Measurements from ENCODE around the gene FGD2. TPM values are rescaled to one million over a fixed set of nuclear protein-coding genes. Genes with fewer than 3 reads are reported as not detected.

The FGD2 gene
- total RNA-seq, 1 experiment from 2014 or later = 0.10 TPM

- no peaks in the 10 kb centered on the region for H3K9me3 ChIP-seq (ENCODE audit: control insufficient read depth in 1 of 2, insufficient read depth in 1 of 2, low read depth in 1 of 2, low read length in 2 of 2)
- H3K79me2 ChIP-seq (ENCODE audit: insufficient read depth, low read length) = no peaks in the 10 kb centered on the region
- no peak overlapping the region for H3K27ac ChIP-seq (ENCODE audit: low read depth, low read length)
- no peak overlapping the region for H3K4me3 ChIP-seq (replicated peaks in 1 of 2; ENCODE audit: low read depth in 1 of 2, low read length in 2 of 2)
- no peaks in the 10 kb centered on the region for H3K36me3 ChIP-seq (ENCODE audit: control insufficient read depth in 1 of 2, insufficient read depth in 2 of 2, low read length in 2 of 2)
- H2AFZ ChIP-seq (ENCODE audit: low read depth, low read length, poor library complexity, severe bottlenecking) = no peak overlapping the region
- RAD21 ChIA-PET (ENCODE audit: low non-redundant PET in 1 of 2, low total read pairs in 2 of 2, uncharacterized antibody in 2 of 2, unreplicated experiment in 2 of 2) = interaction anchor here in 1 of 2 experiments (1.5 kb wide), 1 partner anchor 123 kb away, joined by 3 read pairs; no protein-coding TSS in a partner anchor
- no peak for TF ChIP-seq CBX3 (IDR thresholded peaks at IDR 0.05; ENCODE audit: low read depth)
- TF ChIP-seq CEBPB (IDR thresholded peaks at IDR 0.05; ENCODE audit: low read depth) = no peak
- TF ChIP-seq YY1 (IDR thresholded peaks at IDR 0.05; ENCODE audit: extremely low read depth, insufficient replicate concordance, low read depth, low read length) = no peak
- no peak for TF ChIP-seq MAX (IDR thresholded peaks at IDR 0.05)
- TF ChIP-seq JUND (IDR thresholded peaks at IDR 0.05) = no peak
- no peak for TF ChIP-seq SP1 (IDR thresholded peaks at IDR 0.05; ENCODE audit: low read depth)
- CTCF ChIA-PET = interaction anchor here (0.7 to 3.0 kb wide), 4 partner anchors 31 to 161 kb away, joined by 3 to 52 read pairs (median 4); partner anchors contain the start of gene PIM1
- no peak overlapping the region for H3K4me2 ChIP-seq (ENCODE audit: low read length)
- no peaks in the 10 kb centered on the region for H3K9me2 ChIP-seq (ENCODE audit: insufficient read depth)
- H3K27me3 ChIP-seq (ENCODE audit: insufficient read depth, low read length) = no peaks in the 10 kb centered on the region
- H3K4me1 ChIP-seq (ENCODE audit: control insufficient read depth in 1 of 2, insufficient read depth in 2 of 2, low read length in 2 of 2) = peaks cover 0 to 24% of the 10 kb centered on the region in 2 experiments; a peak in 2 of 4 replicates
- no peaks in the 10 kb centered on the region for H4K20me1 ChIP-seq (ENCODE audit: insufficient read depth)
- H3K9ac ChIP-seq (ENCODE audit: low read length) = no peak overlapping the region
- no peak for DNase-seq (ENCODE audit: low read depth, low spot score)
- ATAC-seq = no peak
- POLR2A ChIA-PET = interaction anchor here (1.0 kb wide), 1 partner anchor 9 kb away, joined by 3 read pairs; no protein-coding TSS in a partner anchor
- no TSS peak for BruUV-seq (replicated peaks)
- intact Hi-C loops (cut with micrococcal nuclease) = no loop called here
These were observed 43.6 kb downstream of the FGD2 start for GRCh38 chr6:37048851-37049757.

- intact Hi-C loops (cut with micrococcal nuclease) = no loop called here
- CTCF ChIA-PET = interaction anchor here (1.1 to 3.0 kb wide), 3 partner anchors 123 to 161 kb away, joined by 4 to 52 read pairs (median 5); partner anchors contain the start of gene PIM1
- TF ChIP-seq CTCF (IDR thresholded peaks at IDR 0.05 in 2 of 3, conservative IDR thresholded peaks at IDR 0.05 in 1 of 3; ENCODE audit: borderline replicate concordance in 1 of 3, insufficient read depth in 1 of 3, low read depth in 2 of 3, low read length in 2 of 3) (no peak), EGR1 (IDR thresholded peaks at IDR 0.05; ENCODE audit: low read depth) (no peak), EZH2phosphoT487 (IDR thresholded peaks at IDR 0.05; ENCODE audit: borderline replicate concordance) (no peak), CEBPB (IDR thresholded peaks at IDR 0.05; ENCODE audit: low read depth) (no peak), SIN3A (IDR thresholded peaks at IDR 0.05; ENCODE audit: low read depth) (no peak), POLR2AphosphoS5 (IDR thresholded peaks at IDR 0.05; ENCODE audit: low read depth, low read length) (no peak), ZNF274 (IDR thresholded peaks at IDR 0.05; ENCODE audit: low read depth, low read length) (no peak), CBX3 (IDR thresholded peaks at IDR 0.05; ENCODE audit: low read depth) (no peak)
- TF ChIP-seq, protein P1, sequence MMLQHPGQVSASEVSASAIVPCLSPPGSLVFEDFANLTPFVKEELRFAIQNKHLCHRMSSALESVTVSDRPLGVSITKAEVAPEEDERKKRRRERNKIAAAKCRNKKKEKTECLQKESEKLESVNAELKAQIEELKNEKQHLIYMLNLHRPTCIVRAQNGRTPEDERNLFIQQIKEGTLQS (IDR thresholded peaks at IDR 0.05) = no peak
- TF ChIP-seq, protein P2, sequence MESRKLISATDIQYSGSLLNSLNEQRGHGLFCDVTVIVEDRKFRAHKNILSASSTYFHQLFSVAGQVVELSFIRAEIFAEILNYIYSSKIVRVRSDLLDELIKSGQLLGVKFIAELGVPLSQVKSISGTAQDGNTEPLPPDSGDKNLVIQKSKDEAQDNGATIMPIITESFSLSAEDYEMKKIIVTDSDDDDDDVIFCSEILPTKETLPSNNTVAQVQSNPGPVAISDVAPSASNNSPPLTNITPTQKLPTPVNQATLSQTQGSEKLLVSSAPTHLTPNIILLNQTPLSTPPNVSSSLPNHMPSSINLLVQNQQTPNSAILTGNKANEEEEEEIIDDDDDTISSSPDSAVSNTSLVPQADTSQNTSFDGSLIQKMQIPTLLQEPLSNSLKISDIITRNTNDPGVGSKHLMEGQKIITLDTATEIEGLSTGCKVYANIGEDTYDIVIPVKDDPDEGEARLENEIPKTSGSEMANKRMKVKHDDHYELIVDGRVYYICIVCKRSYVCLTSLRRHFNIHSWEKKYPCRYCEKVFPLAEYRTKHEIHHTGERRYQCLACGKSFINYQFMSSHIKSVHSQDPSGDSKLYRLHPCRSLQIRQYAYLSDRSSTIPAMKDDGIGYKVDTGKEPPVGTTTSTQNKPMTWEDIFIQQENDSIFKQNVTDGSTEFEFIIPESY (IDR thresholded peaks at IDR 0.05; ENCODE audit: extremely low read depth, insufficient replicate concordance, low read length) = no peak
These were observed 44.2 kb downstream of the FGD2 start for GRCh38 chr6:37049758-37050044.

More at GRCh38 chr6:37049758-37050044, 44.2 kb downstream of the FGD2 start:
- Histone ChIP-seq H4K20me1 (ENCODE audit: insufficient read depth) (no peaks in the 10 kb centered on the region), H3K9ac (ENCODE audit: low read length) (no peak overlapping the region), H3K36me3 (ENCODE audit: control insufficient read depth in 1 of 2, insufficient read depth in 2 of 2, low read length in 2 of 2) (no peaks in the 10 kb centered on the region), H3K79me2 (ENCODE audit: insufficient read depth, low read length) (no peaks in the 10 kb centered on the region), H3K9me2 (ENCODE audit: insufficient read depth) (no peaks in the 10 kb centered on the region), H3K4me1 (ENCODE audit: control insufficient read depth in 1 of 2, insufficient read depth in 2 of 2, low read length in 2 of 2) (peaks cover 0 to 24% of the 10 kb centered on the region in 2 experiments; a peak in 2 of 4 replicates), H3K27me3 (ENCODE audit: insufficient read depth, low read length) (no peaks in the 10 kb centered on the region), H2AFZ (ENCODE audit: low read depth, low read length, poor library complexity, severe bottlenecking) (no peak overlapping the region), H3K4me2 (ENCODE audit: low read length) (no peak overlapping the region), H3K4me3 (replicated peaks in 1 of 2; ENCODE audit: low read depth in 1 of 2, low read length in 2 of 2) (no peak overlapping the region), H3K27ac (ENCODE audit: low read depth, low read length) (no peak overlapping the region), H3K9me3 (ENCODE audit: control insufficient read depth in 1 of 2, insufficient read depth in 1 of 2, low read depth in 1 of 2, low read length in 2 of 2) (no peaks in the 10 kb centered on the region)
- RAD21 ChIA-PET (ENCODE audit: low non-redundant PET in 1 of 2, low total read pairs in 2 of 2, uncharacterized antibody in 2 of 2, unreplicated experiment in 2 of 2) = interaction anchor here (1.2 to 3.2 kb wide), 2 partner anchors 120 to 121 kb away, joined by 5 to 25 read pairs; partner anchors contain the start of gene PIM1 (in 2 of the 2)
- POLR2A ChIA-PET = no interaction called here
- DNase-seq (ENCODE audit: low read depth, low spot score) (no peak), ATAC-seq (no peak)
- no TSS peak for BruUV-seq (replicated peaks)
